ENCODE measurements around the gene R3HDM2. TPM values are rescaled to one million over a fixed set of nuclear protein-coding genes. Genes with fewer than 3 reads are reported as not detected.
"Not testable (repeated sequence)": the region's sequence is repeated elsewhere in the genome, so short reads cannot be mapped to it uniquely, and the experiment has no call there.

R3HDM2 gene
- total RNA-seq, 1 donor from 2014 or later = 57.3 TPM

DNA sequence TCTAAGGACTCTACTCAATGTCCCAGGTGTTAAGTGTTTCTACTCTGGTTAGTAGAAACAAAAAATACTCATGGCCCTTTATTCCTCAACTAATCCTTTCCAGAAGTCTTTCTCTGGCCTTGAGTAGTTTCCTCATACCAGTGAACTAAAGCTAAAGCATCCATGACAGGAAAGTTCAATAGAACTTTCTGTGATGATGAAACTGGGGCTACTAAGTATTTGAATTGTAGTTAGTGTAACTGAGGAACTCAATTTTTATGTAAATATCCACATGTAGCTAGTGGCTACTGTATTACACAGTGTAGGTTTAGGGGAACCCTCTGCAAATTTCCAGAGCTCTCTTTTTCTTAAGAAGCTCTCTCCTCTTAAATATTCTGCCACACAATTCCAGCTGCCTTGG, 63.7 kb downstream of the R3HDM2 start:
- DNase-seq (ENCODE audit: low read depth, low spot score) = no peak
- no peaks in the 10 kb centered on the region for H3K27me3 Mint-ChIP-seq (ENCODE audit: low read depth)
- peaks cover 9% of the 10 kb centered on the region for H3K9me3 Mint-ChIP-seq
- H3K4me1 Mint-ChIP-seq = peaks cover 2% of the 10 kb centered on the region
- no peak overlapping the region for H3K4me3 Mint-ChIP-seq
- peaks cover 22% of the 10 kb centered on the region for H3K36me3 Mint-ChIP-seq (ENCODE audit: low read depth)
- H3K27ac Mint-ChIP-seq (ENCODE audit: unreplicated experiment) = no peak overlapping the region
- TF ChIP-seq, protein P1, sequence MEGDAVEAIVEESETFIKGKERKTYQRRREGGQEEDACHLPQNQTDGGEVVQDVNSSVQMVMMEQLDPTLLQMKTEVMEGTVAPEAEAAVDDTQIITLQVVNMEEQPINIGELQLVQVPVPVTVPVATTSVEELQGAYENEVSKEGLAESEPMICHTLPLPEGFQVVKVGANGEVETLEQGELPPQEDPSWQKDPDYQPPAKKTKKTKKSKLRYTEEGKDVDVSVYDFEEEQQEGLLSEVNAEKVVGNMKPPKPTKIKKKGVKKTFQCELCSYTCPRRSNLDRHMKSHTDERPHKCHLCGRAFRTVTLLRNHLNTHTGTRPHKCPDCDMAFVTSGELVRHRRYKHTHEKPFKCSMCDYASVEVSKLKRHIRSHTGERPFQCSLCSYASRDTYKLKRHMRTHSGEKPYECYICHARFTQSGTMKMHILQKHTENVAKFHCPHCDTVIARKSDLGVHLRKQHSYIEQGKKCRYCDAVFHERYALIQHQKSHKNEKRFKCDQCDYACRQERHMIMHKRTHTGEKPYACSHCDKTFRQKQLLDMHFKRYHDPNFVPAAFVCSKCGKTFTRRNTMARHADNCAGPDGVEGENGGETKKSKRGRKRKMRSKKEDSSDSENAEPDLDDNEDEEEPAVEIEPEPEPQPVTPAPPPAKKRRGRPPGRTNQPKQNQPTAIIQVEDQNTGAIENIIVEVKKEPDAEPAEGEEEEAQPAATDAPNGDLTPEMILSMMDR (conservative IDR thresholded peaks at IDR 0.05) = no peak

DNA sequence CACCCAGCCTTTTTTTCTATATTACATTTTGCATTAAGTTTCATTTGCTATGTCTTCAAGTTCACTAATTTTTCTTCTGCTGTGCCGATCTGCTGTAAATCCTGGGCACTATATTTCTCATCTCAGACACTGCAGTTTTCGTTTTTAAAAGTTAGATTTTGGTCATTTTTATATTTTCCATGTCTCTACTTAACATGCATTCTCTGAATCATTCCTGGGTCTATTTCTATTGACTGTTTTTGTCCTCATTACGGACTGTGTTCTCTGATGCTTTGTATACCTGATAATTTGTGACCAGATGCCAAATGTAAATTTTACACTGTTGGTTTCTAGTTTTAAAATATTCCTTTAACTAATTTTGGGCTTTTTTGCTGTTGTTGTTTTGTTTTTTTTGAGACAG, 64.5 kb downstream of the R3HDM2 start:
- Mint-ChIP-seq H3K4me3 (no peak overlapping the region), H3K36me3 (ENCODE audit: low read depth) (peaks cover 22% of the 10 kb centered on the region), H3K9me3 (peaks cover 9% of the 10 kb centered on the region), H3K4me1 (no peaks in the 10 kb centered on the region), H3K27ac (ENCODE audit: unreplicated experiment) (no peak overlapping the region), H3K27me3 (ENCODE audit: low read depth) (no peaks in the 10 kb centered on the region)
- TF ChIP-seq, protein P1 (conservative IDR thresholded peaks at IDR 0.05) = no peak
- DNase-seq (ENCODE audit: low read depth, low spot score) = no peak

DNA sequence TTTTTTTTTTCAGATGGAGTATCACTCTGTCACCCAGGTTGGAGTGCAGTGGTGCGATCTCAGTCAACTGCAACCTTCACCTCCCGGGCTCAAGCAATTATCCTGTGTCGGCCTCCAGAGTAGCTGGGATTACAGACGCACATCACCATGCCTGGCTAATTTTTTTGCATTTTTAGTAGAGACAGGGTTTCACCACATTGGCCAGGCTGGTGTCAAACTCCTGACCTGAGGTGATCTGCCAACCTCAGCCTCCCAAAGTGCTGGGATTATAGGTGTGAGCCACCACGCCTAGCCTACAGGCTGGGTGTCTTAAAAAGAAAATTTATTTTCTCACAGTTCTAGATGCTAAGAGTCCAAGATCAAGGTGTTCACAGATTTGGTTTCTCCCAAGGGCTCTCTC, 66.7 kb downstream of the R3HDM2 start:
- H3K9me3 Mint-ChIP-seq; H3K4me1 Mint-ChIP-seq; H3K4me3 Mint-ChIP-seq; H3K27ac Mint-ChIP-seq (ENCODE audit: unreplicated experiment); H3K27me3 Mint-ChIP-seq (ENCODE audit: low read depth); DNase-seq (ENCODE audit: low read depth, low spot score): not testable (repeated sequence)
- peaks cover 23% of the 10 kb centered on the region for H3K36me3 Mint-ChIP-seq (ENCODE audit: low read depth)

DNA sequence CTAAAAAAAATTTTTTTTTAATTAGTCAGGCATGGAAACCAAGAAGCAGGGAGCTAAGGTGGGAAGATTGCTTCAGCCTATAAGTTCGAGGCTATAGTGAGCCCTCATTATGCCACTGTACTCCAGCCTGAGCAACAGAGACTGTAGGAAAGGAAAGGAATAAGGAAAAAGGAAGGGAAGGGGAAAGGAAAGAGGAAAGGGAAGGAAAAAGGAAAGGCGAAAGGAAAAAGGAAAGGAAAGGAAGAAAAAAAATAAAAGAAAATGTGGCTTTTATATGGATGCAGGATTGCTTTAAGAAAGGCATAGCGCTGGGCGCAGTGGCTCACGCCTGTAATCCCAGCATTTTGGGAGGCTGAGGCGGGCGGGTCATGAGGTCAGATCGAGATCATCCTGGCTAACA, 70.4 kb downstream of the R3HDM2 start:
- H3K4me1 Mint-ChIP-seq = no peaks in the 10 kb centered on the region
- peaks cover 2% of the 10 kb centered on the region for H3K36me3 Mint-ChIP-seq (ENCODE audit: low read depth)
- H3K9me3 Mint-ChIP-seq = no peaks in the 10 kb centered on the region
- TF ChIP-seq, protein P1 (conservative IDR thresholded peaks at IDR 0.05) = no peak
- no peak overlapping the region for H3K27ac Mint-ChIP-seq (ENCODE audit: unreplicated experiment)
- H3K4me3 Mint-ChIP-seq = no peak overlapping the region
- H3K27me3 Mint-ChIP-seq (ENCODE audit: low read depth) = no peaks in the 10 kb centered on the region
- no peak for DNase-seq (ENCODE audit: low read depth, low spot score)

DNA sequence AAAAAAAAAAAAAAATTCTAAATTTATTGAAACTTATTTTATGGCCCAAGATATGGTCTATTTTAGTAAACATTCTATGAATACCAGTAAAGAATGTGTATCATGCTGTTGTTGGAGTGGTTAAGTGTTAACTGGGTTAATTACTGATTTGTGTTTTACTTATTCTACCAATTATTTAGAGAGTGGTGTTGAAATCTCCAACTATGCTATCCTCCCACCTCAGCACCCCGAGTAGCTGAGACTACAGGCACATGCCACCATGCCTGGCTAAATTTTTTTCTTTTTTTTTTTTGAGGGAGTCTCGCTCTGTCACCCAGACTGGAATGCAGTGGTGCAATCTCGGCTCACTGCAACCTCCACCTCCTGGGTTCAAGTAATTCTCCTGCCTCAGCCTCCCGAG, 72.2 kb downstream of the R3HDM2 start:
- no peak overlapping the region for H3K27ac Mint-ChIP-seq (ENCODE audit: unreplicated experiment)

DNA sequence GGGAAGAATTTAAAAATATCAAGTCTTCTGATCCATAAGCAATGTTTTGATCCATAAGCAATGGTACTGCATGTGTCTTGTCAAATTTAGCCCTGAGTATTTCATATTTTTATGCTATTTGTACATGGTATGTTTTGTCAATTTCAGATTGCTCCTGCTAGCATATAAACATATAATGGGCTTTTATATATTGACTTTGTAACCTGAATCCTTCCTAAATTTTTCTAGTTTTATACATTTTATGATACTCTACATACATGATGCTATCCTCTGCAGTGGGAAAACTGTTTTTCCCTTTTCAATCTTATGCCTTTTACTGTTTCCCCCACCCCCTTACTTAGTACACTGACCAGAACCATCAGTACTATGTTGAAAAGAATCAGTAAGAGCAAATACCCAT, 75.1 kb downstream of the R3HDM2 start:
- Mint-ChIP-seq H3K27me3 (ENCODE audit: low read depth) (no peaks in the 10 kb centered on the region), H3K4me3 (no peak overlapping the region), H3K36me3 (ENCODE audit: low read depth) (peaks cover 4% of the 10 kb centered on the region), H3K4me1 (no peaks in the 10 kb centered on the region), H3K9me3 (no peaks in the 10 kb centered on the region), H3K27ac (ENCODE audit: unreplicated experiment) (no peak overlapping the region)
- no peak for DNase-seq (ENCODE audit: low read depth, low spot score)
- TF ChIP-seq, protein P1 (conservative IDR thresholded peaks at IDR 0.05) = no peak

More for the DNA sequence above, 72.2 kb downstream of the R3HDM2 start:
- H3K27me3 Mint-ChIP-seq (ENCODE audit: low read depth) = no peaks in the 10 kb centered on the region
- TF ChIP-seq, protein P1 (conservative IDR thresholded peaks at IDR 0.05) = no peak
- H3K4me1 Mint-ChIP-seq = no peaks in the 10 kb centered on the region
- no peak for DNase-seq (ENCODE audit: low read depth, low spot score)
- no peak overlapping the region for H3K4me3 Mint-ChIP-seq
- no peaks in the 10 kb centered on the region for H3K9me3 Mint-ChIP-seq
- H3K36me3 Mint-ChIP-seq (ENCODE audit: low read depth) = peaks cover 2% of the 10 kb centered on the region
